Neural cell (in vitro differentiated cells): ENCODE data around the gene ADCY4.

Source experiments
- EP300 ChIP-seq: fragments of 450-650 bp; conservative IDR thresholded peaks from 2 replicates; pipeline ENCODE4 v1.6.1; 2014; ENCODE audit warnings: antibody characterized with exemption, mild to moderate bottlenecking, moderate library complexity; ENCODE audit not compliant: poor library complexity, severe bottlenecking
- EZH2 ChIP-seq: fragments of 200-600, 300-800 bp; shearing (Covaris generic), sonication (generic); IDR thresholded peaks from 2 replicates; pipeline ENCODE4 v1.6.1; 2014; ENCODE audit warnings: antibody characterized with exemption, low read length, borderline replicate concordance, mild to moderate bottlenecking; ENCODE audit not compliant: insufficient read depth, poor library complexity, severe bottlenecking
- MXI1 ChIP-seq: fragments of 450-650 bp; conservative IDR thresholded peaks from 2 replicates; pipeline ENCODE4 v1.6.1; 2014; ENCODE audit warnings: antibody characterized with exemption, mild to moderate bottlenecking; ENCODE audit not compliant: poor library complexity, severe bottlenecking
- POLR2AphosphoS5 ChIP-seq: IDR thresholded peaks from 2 replicates; pipeline ENCODE4 v1.6.1; 2012
- RAD21 ChIP-seq: fragments of 450-650 bp; conservative IDR thresholded peaks from 2 replicates; pipeline ENCODE4 v1.6.1; 2014; ENCODE audit warnings: antibody characterized with exemption, mild to moderate bottlenecking, moderate library complexity
- SMC3 ChIP-seq: fragments of 450-650 bp; conservative IDR thresholded peaks from 2 replicates; pipeline ENCODE4 v1.6.1; 2014; ENCODE audit warnings: antibody characterized with exemption, mild to moderate bottlenecking, moderate library complexity; ENCODE audit not compliant: poor library complexity
- TAF1 ChIP-seq: IDR thresholded peaks from 2 replicates; pipeline ENCODE4 v1.6.1; 2012; ENCODE audit warnings: low read depth
- TF ChIP-seq, protein P1 (sequence below): fragments of 450-650 bp; IDR thresholded peaks from 2 replicates; pipeline ENCODE4 v1.5.1; 2014; ENCODE audit warnings: antibody characterized with exemption, mild to moderate bottlenecking, moderate library complexity; ENCODE audit not compliant: poor library complexity, severe bottlenecking
- TF ChIP-seq, protein P2 (sequence below): IDR thresholded peaks from 2 replicates; pipeline ENCODE4 v1.6.1; 2012; ENCODE audit warnings: borderline replicate concordance

DNA sequence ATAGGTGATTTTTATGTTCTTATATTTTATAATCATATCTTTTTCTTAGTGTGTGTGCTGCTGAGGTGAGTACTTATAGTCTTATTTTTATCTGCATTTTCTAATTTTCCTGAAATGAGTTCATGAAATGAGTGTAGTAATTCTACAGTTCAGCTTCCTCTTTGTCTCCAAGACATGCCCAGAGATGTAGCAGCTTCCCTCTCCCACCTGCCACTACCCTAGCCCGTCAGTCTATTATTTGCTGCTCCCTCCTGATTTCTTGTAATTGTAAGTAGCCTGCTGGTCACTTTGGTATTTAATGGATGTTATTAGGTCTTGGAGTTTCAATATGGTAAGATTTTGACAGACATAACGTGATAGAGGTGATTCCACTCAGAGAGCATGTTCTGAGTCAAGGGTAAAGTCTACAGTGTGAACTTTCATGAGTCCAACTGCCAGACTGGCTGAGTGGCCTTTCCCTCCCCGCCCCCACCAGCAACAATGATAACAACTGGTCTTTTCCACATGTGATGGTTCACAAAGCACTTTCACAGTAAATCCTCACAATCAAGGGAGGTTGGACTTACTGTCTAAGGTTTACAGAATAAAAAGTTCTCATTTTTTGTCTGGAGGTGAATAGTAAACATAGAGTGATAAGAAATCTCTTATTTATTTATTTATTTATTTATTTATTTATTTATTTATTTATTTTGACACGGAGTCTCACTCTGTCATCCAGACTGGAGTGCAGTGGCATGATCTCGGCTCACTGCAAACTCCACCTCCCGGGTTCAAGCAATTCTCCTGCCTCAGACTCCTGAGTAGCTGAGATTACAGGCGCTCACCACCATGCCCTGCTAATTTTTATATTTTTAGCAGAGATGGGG lies 9.2 kb upstream of the ADCY4 start:
- TF ChIP-seq, protein P1, sequence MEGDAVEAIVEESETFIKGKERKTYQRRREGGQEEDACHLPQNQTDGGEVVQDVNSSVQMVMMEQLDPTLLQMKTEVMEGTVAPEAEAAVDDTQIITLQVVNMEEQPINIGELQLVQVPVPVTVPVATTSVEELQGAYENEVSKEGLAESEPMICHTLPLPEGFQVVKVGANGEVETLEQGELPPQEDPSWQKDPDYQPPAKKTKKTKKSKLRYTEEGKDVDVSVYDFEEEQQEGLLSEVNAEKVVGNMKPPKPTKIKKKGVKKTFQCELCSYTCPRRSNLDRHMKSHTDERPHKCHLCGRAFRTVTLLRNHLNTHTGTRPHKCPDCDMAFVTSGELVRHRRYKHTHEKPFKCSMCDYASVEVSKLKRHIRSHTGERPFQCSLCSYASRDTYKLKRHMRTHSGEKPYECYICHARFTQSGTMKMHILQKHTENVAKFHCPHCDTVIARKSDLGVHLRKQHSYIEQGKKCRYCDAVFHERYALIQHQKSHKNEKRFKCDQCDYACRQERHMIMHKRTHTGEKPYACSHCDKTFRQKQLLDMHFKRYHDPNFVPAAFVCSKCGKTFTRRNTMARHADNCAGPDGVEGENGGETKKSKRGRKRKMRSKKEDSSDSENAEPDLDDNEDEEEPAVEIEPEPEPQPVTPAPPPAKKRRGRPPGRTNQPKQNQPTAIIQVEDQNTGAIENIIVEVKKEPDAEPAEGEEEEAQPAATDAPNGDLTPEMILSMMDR, result no peak
- TF ChIP-seq EP300, result no peak
- TF ChIP-seq POLR2AphosphoS5, result no peak
- TF ChIP-seq, protein P2, sequence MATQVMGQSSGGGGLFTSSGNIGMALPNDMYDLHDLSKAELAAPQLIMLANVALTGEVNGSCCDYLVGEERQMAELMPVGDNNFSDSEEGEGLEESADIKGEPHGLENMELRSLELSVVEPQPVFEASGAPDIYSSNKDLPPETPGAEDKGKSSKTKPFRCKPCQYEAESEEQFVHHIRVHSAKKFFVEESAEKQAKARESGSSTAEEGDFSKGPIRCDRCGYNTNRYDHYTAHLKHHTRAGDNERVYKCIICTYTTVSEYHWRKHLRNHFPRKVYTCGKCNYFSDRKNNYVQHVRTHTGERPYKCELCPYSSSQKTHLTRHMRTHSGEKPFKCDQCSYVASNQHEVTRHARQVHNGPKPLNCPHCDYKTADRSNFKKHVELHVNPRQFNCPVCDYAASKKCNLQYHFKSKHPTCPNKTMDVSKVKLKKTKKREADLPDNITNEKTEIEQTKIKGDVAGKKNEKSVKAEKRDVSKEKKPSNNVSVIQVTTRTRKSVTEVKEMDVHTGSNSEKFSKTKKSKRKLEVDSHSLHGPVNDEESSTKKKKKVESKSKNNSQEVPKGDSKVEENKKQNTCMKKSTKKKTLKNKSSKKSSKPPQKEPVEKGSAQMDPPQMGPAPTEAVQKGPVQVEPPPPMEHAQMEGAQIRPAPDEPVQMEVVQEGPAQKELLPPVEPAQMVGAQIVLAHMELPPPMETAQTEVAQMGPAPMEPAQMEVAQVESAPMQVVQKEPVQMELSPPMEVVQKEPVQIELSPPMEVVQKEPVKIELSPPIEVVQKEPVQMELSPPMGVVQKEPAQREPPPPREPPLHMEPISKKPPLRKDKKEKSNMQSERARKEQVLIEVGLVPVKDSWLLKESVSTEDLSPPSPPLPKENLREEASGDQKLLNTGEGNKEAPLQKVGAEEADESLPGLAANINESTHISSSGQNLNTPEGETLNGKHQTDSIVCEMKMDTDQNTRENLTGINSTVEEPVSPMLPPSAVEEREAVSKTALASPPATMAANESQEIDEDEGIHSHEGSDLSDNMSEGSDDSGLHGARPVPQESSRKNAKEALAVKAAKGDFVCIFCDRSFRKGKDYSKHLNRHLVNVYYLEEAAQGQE, result no peak
- TF ChIP-seq RAD21, result no peak
- TF ChIP-seq MXI1, result no peak
- no peak for TF ChIP-seq SMC3
- TF ChIP-seq EZH2, result no peak
- no peak for TF ChIP-seq TAF1
